Liver (tissue), 3 donors: ENCODE data around the gene ECT2.

Source experiments
- EGR1 ChIP-seq, 2 donors: IDR thresholded peaks; 2 replicates each; pipeline ENCODE4 v1.6.1; 2016 to 2018; ENCODE audit warnings: antibody characterized with exemption in 2 of 2, low read depth in 2 of 2
- FOXA1 ChIP-seq: IDR thresholded peaks from 2 replicates; pipeline ENCODE4 v1.6.1; 2016; ENCODE audit warnings: antibody characterized with exemption
- JUND ChIP-seq, 2 donors: IDR thresholded peaks; 2 replicates each; pipeline ENCODE4 v1.6.1; 2016; ENCODE audit warnings: antibody characterized with exemption in 2 of 2
- RAD21 ChIP-seq, 2 donors: IDR thresholded peaks; 2 replicates each; pipeline ENCODE4 v1.6.1; 2016; ENCODE audit warnings: antibody characterized with exemption in 2 of 2, mild to moderate bottlenecking in 2 of 2
- TF ChIP-seq, protein P1 (sequence below): fragments of 150-350 bp; IDR thresholded peaks from 2 replicates; pipeline ENCODE4 v1.5.1; 2017; ENCODE audit warnings: improper control_type of control experiment, low read depth, low read length; ENCODE audit not compliant: missing input control
- TF ChIP-seq, protein P2 (sequence below): IDR thresholded peaks from 2 replicates; pipeline ENCODE4 v1.6.1; 2016; ENCODE audit warnings: antibody characterized with exemption
- donor health status: healthy.
- donor health status: healthy.

DNA sequence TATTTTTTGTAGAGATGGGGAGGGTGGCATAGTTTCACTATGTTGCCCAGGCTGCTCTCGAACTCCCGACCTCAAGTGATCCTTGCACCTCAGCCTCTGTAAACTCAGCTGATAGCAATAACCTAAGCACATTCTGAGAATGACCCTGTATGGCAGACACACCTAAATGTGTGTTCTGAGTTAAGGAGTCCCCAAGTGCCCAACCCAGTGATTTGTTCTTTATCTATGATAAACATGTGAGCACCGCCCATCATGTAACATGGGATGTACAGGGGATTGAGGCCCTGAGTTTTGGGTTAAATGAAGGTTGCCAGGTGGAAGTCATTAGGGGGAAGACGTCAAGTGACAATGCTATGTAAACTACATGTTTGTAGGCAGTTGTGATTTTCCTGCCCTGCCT lies 45.4 kb upstream of the ECT2 start:
- TF ChIP-seq EGR1 (IDR thresholded peaks at IDR 0.05; ENCODE audit: low read depth in 2 of 2), result no peak
- no peak for TF ChIP-seq JUND (IDR thresholded peaks at IDR 0.05)
- TF ChIP-seq, protein P1, sequence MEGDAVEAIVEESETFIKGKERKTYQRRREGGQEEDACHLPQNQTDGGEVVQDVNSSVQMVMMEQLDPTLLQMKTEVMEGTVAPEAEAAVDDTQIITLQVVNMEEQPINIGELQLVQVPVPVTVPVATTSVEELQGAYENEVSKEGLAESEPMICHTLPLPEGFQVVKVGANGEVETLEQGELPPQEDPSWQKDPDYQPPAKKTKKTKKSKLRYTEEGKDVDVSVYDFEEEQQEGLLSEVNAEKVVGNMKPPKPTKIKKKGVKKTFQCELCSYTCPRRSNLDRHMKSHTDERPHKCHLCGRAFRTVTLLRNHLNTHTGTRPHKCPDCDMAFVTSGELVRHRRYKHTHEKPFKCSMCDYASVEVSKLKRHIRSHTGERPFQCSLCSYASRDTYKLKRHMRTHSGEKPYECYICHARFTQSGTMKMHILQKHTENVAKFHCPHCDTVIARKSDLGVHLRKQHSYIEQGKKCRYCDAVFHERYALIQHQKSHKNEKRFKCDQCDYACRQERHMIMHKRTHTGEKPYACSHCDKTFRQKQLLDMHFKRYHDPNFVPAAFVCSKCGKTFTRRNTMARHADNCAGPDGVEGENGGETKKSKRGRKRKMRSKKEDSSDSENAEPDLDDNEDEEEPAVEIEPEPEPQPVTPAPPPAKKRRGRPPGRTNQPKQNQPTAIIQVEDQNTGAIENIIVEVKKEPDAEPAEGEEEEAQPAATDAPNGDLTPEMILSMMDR, result no peak
- TF ChIP-seq, protein P2, sequence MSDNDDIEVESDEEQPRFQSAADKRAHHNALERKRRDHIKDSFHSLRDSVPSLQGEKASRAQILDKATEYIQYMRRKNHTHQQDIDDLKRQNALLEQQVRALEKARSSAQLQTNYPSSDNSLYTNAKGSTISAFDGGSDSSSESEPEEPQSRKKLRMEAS, result no peak
- no peak for TF ChIP-seq RAD21 (IDR thresholded peaks at IDR 0.05)
- TF ChIP-seq FOXA1, result no peak
